ENCODE data around the gene RNF4.

DNA sequence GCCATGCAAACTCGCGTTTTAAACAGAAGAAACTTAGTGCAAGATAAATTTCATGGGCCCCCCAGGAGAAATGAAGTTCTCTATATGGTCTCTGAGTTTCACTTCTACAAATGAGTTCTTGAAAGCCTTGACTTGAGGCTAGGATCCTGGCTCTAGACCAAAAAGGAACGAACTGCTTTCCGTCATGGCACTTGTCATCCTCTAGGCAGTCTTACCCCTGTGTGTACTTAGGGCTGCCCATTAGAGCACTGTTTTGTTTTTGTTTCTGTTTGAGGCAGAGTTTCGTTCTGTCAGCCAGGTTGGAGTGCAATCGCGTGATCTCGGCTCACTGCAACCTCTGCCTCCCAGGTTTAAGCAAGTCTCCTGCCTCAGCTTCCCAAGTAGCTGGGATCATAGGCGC, 29.0 kb downstream of the RNF4 start:
- no peak for TF ChIP-seq EZH2 (IDR thresholded peaks at IDR 0.05; ENCODE audit: insufficient read depth, low read length)
- TF ChIP-seq, protein P1, sequence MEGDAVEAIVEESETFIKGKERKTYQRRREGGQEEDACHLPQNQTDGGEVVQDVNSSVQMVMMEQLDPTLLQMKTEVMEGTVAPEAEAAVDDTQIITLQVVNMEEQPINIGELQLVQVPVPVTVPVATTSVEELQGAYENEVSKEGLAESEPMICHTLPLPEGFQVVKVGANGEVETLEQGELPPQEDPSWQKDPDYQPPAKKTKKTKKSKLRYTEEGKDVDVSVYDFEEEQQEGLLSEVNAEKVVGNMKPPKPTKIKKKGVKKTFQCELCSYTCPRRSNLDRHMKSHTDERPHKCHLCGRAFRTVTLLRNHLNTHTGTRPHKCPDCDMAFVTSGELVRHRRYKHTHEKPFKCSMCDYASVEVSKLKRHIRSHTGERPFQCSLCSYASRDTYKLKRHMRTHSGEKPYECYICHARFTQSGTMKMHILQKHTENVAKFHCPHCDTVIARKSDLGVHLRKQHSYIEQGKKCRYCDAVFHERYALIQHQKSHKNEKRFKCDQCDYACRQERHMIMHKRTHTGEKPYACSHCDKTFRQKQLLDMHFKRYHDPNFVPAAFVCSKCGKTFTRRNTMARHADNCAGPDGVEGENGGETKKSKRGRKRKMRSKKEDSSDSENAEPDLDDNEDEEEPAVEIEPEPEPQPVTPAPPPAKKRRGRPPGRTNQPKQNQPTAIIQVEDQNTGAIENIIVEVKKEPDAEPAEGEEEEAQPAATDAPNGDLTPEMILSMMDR (IDR thresholded peaks at IDR 0.05; ENCODE audit: insufficient read depth, low read depth, low read length) = no peak
